ENCODE results near the gene KRT4.

KRT4 gene

GRCh38 chr12:52821826-52822660 lies 8.1 kb upstream of the KRT4 start:
- no peak for DNase-seq (ENCODE audit: low spot score)

DNA sequence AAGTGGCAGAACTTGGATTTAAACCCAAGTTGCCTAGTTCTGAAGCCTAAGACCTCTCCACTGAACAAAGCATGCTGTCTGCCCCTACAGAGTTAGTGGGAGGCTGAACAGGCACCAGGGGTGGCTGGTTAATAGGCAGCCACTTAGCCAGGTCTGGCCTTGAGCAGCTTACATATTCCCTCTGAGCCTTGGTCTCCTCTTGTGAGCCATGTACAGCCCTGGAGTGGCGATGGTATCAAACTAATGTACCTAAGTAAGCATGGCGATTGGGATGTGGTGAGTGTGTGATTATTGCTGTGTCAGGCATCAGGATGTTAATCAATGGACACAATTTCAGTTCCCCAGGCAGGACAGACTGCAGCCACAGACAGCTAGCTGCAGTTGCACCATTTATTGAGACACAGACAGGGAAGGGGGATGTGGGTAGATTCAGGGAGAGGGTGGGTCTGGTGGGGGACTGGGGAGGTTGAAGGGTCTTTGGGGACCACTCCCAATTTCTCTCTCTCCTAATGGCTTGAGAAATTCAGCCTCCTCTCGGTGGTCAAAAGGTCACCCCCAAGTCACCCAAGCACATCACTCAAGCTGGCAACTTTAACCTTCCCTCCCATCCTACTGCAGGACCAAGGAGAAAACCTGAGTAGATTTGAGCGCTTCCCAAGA lies 7.3 kb upstream of the KRT4 start:
- DNase-seq (ENCODE audit: low spot score): no peak

GRCh38 chr12:52820521-52820920 lies 6.6 kb upstream of the KRT4 start:
- DNase-seq (ENCODE audit: low spot score): no peak

DNA sequence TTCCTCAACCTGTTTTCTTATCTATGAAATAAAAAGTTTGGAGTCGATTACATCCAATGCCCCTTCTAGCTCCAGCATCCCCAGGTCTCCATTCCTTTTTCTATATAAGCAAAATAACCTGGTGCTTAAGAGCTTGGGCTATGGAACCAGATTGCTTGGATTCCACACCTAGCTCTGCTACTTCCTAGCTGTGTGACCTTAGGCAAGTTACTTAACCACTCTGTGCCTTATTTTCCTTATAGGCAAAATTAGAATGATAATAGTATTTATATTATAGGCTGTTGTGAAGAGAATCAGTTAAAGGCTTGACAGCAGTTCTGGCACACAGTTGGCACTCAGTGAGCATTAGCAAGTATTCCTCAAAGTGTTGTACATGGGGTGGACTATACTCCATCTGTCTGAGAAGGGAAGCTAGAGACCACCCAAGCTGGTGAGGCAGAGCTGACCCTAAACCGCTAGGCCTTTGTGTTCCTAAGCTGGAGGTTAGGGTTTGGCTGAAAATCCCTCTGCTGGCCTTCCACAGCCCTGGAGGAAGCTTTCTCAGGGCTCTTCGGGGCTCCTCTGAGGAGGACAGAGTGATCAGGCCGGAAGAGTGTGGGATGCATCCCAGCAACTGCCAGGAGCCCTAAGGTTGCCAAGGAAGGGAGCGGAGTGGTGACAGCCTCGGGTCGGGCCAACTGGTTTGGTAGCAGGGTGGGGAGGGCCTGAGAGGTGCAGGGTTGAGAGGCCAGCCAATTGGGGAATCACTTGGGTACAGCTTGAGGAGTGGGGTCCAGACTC lies 6.0 kb upstream of the KRT4 start:
- no peak for DNase-seq (ENCODE audit: low spot score)

- DNase-seq (ENCODE audit: low spot score): no peak
Measured at GRCh38 chr12:52818887-52819420, 5.0 kb upstream of the KRT4 start.

DNA sequence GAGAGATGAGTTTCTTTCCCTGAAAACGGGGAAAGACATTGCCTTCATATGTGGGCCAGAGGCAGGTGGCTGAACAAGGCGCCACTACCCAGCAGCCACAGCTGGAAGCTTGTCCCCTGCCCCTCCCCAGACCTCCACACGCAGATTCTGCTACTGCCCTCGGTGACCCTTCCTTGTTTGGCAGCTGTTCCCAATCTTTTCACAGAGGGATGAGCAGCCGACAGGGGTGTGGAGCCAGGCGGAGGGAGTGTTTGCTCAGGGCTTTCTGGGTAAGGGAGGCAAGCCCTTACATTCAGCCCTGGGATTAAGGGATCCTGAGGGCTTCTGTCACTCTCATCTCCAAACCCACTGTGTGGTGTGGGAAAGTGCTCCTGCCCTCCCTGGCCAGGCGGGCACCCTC lies 4.5 kb upstream of the KRT4 start:
- no peak for DNase-seq (ENCODE audit: low spot score)

DNA sequence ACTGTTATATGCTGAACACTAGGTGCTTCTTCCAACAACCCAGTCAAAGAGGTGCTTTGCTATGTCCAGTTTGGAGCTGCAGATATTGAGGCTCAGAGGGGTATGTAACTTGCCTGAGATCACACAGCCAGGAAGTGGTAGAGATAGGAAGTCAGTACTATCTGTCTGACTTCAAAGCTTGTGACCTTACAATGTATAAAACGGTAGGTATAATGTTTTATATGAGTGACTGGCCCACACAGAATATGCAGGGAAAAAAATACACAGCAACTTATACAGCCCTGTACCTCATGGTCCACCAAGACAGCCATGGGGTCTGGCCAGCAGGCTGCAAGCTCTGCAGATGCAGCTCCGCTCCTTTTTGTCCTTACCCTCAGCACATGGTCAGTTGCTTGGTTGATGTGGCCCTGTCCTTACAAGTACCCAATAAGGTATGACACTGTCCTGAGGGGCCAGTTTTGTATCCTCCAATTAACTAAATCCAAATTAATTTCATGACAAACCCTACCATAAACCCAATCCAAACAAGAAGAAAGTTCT lies 3.9 kb upstream of the KRT4 start:
- no peak for DNase-seq (ENCODE audit: low spot score)

GRCh38 chr12:52817003-52817698 lies 3.2 kb upstream of the KRT4 start:
- no peak for DNase-seq (ENCODE audit: low spot score)

- DNase-seq (ENCODE audit: low spot score): no peak
Measured at GRCh38 chr12:52815676-52816588, 2.0 kb upstream of the KRT4 start.

- no peak for DNase-seq (ENCODE audit: low spot score)
Measured at GRCh38 chr12:52815161-52815560, 1.2 kb upstream of the KRT4 start.

GRCh38 chr12:52814710-52815155 lies 817 bp upstream of the KRT4 start:
- no peak for DNase-seq (ENCODE audit: low spot score)

- no peak for DNase-seq (ENCODE audit: low spot score)
Measured at GRCh38 chr12:52813203-52813819, 605 bp downstream of the KRT4 start.

- no peak for DNase-seq (ENCODE audit: low spot score)
Measured at GRCh38 chr12:52812749-52813148, 1.2 kb downstream of the KRT4 start.

- DNase-seq (ENCODE audit: low spot score): no peak
Measured at GRCh38 chr12:52812073-52812400, 1.9 kb downstream of the KRT4 start.

DNA sequence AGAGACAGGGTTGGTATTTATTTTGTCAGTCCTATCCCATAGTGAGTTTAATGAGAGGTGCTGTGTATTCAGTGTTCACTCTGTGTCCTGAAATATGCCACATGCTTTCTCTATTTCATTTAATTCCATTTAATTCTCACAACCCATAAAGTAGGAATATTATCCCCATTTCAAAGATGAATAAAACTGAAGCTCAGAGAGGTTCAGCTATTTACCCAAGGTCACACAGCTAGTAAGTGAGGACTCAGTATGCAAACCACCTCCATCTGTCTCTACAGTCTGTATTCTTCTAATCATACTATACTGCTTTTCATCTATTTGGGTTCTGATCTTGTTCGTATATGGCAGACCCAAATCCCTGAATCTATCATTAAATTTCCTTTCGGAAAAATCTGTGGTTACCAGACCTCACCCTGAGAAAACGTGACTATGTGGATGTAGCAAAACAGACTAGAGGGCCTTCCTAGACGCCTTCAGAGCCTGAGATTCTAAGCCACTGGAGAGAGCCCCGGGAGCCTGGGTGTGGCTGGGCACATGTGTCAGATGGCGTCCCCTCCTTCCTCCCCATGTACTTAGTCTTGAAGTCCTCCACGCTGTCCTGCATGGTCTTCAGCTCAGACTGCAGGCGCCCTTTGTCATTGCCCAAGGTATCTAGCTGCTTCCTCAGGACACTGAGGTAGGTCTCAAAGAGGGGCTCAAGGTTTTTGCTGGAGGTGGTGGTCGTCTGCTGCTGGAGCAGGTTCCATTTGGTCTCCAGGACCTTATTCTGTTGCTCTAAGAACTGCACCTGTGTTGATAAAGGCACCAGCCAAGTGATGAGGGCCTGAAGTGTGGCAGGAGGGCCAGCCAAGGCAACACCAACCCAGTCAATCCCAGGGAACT lies 2.5 kb downstream of the KRT4 start:
- DNase-seq (ENCODE audit: low spot score): no peak

DNA sequence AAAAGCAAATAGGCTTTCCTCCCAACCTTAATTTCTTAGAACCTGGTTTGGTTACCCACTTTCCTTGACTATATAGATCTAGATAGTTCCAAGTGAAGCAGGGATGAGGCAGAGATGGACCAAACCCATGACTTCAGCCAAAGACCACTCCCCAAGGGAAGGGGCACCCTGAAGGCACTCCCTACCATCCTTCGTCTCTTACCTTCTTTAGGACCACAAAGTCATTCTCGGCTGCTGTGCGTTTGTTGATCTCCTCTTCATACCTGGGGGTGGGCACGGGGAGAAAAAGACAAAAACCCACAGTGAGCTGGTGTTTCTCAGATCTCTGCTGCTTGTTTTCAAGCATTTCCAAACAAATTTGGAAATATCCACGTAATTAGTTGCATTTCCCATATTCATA lies 3.4 kb downstream of the KRT4 start:
- DNase-seq (ENCODE audit: low spot score): no peak

- DNase-seq (ENCODE audit: low spot score): no peak
Measured at GRCh38 chr12:52809166-52809565, 4.8 kb downstream of the KRT4 start.

DNA sequence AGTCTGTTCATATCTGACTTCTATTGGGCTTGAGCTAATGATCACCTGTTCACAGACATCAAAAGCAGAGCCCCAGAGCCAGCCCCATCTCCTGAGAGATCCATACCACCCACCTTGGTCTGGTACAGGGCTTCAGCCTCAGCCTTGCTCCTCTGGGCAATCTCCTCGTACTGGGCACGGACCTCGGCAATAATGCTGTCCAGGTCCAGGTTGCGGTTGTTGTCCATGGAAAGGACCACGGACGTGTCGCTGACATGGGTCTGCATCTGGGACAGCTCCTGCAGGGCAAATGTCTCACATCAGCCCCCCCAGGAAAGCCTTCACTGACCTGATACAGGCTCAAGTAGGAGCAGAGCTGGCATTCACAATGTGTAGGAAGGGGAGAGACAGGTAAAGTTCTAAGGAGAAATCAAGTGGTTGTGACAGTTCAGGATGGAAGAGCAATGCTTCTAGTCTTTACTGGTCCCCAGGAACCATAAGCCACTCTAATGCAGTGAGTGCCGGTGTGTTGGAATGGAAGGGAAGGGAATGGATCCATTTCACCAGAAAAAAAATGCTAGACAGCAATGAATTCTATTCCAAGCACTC lies 5.2 kb downstream of the KRT4 start:
- DNase-seq (ENCODE audit: low spot score): no peak

Measured in CD4-positive, alpha-beta T cell treated with Interleukin-2 at 100 ng/mL for 4 hours (primary cell).